ENCODE results near the gene SGPP2. TPM values are rescaled to one million over a fixed set of nuclear protein-coding genes. Genes with fewer than 3 reads are reported as not detected.

SGPP2 gene
- total and polyA plus RNA-seq, 8 donors, result 0.80 to 10.4 (median 3.6) TPM

- WGBS, 2 donors, result 85 to 90% methylated on average over 3 of the region's 3 CpGs
- intact Hi-C loops (cut with DNase I), result no loop called here
- no peak overlapping the region for H3K27ac ChIP-seq
- ATAC-seq (no peak), DNase-seq (no peak), FAIRE-seq (no peak)
- H3K27me3 ChIP-seq, result no peaks in the 10 kb centered on the region
- H3K4me3 ChIP-seq, result no peak overlapping the region
- H3K9me3 ChIP-seq, result no peaks in the 10 kb centered on the region
- no peaks in the 10 kb centered on the region for H3K4me1 ChIP-seq
- TF ChIP-seq CTCF (IDR thresholded peaks at IDR 0.05), result no peak
- peaks cover 0 to 7% (median 2%) of the 10 kb centered on the region in 3 donors for H3K36me3 ChIP-seq
These were observed 185.0 kb downstream of the SGPP2 start for GRCh38 chr2:222609381-222609780.

Other genes starting within 250 kb of the SGPP2 start
- gene PAX3, start 125.5 kb upstream of the SGPP2 start, total RNA-seq, result not detected
- not detected for gene PAX3, start 125.5 kb upstream of the SGPP2 start, polyA plus RNA-seq
- gene FARSB, start 231.5 kb downstream of the SGPP2 start, total RNA-seq, result 10 to 100 TPM in 2 of 6 donors, 1 to 10 TPM in 4; 6.1 to 13.7 (median 8.6) TPM
- gene FARSB, start 231.5 kb downstream of the SGPP2 start, polyA plus RNA-seq, result 10 to 100 TPM in 1 of 2 donors, 1 to 10 TPM in 1; 8.6 to 12.1 TPM
- under 1 TPM in 4 of 6 donors, not detected in 2; 0.17 to 0.38 (median 0.29) TPM for gene MOGAT1, start 247.1 kb downstream of the SGPP2 start, total RNA-seq
- not detected for gene MOGAT1, start 247.1 kb downstream of the SGPP2 start, polyA plus RNA-seq

Measured in pancreas (tissue), 10 donors.